SK-N-SH (cell line): ENCODE results near the gene SLC2A4.

Source experiments
- MXI1 ChIP-seq: IDR thresholded peaks from 2 replicates; pipeline ENCODE4 v1.6.1; 2012; ENCODE audit warnings: mild to moderate bottlenecking, low read depth, low read length, improper control_type of control experiment
- SMC3 ChIP-seq: IDR thresholded peaks from 2 replicates; pipeline ENCODE4 v1.6.1; 2012; ENCODE audit warnings: low read depth, low read length, improper control_type of control experiment
- TAF1 ChIP-seq: IDR thresholded peaks from 2 replicates; pipeline ENCODE4 v1.6.1; 2012; ENCODE audit warnings: low read depth, mild to moderate bottlenecking, low read length, moderate library complexity, borderline replicate concordance
- TF ChIP-seq, protein P1 (sequence below): IDR thresholded peaks from 2 replicates; pipeline ENCODE4 v1.4.0; 2012; ENCODE audit warnings: low read depth, borderline replicate concordance
- TF ChIP-seq, protein P2 (sequence below): fragments of 200-600 bp; sonication (generic); IDR thresholded peaks from 2 replicates; pipeline ENCODE4 v1.6.1; 2017; ENCODE audit warnings: antibody characterized with exemption, mild to moderate bottlenecking, moderate library complexity

- no peak for TF ChIP-seq SMC3
- TF ChIP-seq TAF1: no peak
- TF ChIP-seq, protein P1, sequence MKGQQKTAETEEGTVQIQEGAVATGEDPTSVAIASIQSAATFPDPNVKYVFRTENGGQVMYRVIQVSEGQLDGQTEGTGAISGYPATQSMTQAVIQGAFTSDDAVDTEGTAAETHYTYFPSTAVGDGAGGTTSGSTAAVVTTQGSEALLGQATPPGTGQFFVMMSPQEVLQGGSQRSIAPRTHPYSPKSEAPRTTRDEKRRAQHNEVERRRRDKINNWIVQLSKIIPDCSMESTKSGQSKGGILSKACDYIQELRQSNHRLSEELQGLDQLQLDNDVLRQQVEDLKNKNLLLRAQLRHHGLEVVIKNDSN: no peak
- TF ChIP-seq, protein P2, sequence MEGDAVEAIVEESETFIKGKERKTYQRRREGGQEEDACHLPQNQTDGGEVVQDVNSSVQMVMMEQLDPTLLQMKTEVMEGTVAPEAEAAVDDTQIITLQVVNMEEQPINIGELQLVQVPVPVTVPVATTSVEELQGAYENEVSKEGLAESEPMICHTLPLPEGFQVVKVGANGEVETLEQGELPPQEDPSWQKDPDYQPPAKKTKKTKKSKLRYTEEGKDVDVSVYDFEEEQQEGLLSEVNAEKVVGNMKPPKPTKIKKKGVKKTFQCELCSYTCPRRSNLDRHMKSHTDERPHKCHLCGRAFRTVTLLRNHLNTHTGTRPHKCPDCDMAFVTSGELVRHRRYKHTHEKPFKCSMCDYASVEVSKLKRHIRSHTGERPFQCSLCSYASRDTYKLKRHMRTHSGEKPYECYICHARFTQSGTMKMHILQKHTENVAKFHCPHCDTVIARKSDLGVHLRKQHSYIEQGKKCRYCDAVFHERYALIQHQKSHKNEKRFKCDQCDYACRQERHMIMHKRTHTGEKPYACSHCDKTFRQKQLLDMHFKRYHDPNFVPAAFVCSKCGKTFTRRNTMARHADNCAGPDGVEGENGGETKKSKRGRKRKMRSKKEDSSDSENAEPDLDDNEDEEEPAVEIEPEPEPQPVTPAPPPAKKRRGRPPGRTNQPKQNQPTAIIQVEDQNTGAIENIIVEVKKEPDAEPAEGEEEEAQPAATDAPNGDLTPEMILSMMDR: no peak
- no peak for TF ChIP-seq MXI1
Observed at GRCh38 chr17:7254511-7254910, 27.0 kb upstream of the SLC2A4 start.
